ENCODE data around the gene TRIM63. TPM values are rescaled to one million over a fixed set of nuclear protein-coding genes. Genes with fewer than 3 reads are reported as not detected.

TRIM63 gene
- total RNA-seq, 1 donor = not detected

DNA sequence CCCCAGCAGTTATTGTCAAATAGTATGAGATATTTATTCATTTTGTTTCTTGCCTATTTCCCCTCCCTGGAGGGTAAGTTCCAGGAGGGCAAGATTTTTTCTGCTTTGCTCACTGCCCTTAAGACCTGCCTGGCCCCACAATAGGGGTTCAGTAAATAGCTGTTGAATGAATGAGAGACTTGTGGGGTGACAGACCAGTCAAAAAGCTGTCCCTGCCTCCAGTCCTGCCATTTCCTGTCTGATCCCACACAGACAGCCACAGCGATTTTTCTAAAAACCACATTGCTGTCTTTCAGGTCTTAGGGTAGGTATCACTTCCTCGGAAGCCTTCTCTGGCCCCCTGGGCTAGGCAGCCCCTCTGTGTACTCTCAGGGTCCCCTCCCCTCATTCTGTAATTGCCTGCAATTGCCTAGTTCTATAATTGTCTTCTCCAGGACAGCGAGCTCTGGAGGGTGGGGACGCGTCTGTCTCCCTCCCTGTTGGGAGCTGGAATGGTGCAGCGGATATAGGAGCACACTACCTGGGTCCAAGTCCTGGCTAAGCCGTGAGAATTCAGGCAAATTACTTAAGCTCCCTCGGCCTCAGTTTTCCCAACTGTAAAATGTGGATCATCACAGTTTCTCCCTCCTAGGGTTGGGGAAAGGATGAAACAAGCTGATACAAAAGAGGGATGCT lies 47.7 kb downstream of the TRIM63 start:
- DNase-seq (ENCODE audit: low read depth) = no peak
- no peak overlapping the region for H3K4me3 ChIP-seq (ENCODE audit: low read depth, low read length)
- TF ChIP-seq, protein P1, sequence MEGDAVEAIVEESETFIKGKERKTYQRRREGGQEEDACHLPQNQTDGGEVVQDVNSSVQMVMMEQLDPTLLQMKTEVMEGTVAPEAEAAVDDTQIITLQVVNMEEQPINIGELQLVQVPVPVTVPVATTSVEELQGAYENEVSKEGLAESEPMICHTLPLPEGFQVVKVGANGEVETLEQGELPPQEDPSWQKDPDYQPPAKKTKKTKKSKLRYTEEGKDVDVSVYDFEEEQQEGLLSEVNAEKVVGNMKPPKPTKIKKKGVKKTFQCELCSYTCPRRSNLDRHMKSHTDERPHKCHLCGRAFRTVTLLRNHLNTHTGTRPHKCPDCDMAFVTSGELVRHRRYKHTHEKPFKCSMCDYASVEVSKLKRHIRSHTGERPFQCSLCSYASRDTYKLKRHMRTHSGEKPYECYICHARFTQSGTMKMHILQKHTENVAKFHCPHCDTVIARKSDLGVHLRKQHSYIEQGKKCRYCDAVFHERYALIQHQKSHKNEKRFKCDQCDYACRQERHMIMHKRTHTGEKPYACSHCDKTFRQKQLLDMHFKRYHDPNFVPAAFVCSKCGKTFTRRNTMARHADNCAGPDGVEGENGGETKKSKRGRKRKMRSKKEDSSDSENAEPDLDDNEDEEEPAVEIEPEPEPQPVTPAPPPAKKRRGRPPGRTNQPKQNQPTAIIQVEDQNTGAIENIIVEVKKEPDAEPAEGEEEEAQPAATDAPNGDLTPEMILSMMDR (IDR thresholded peaks at IDR 0.05; ENCODE audit: insufficient read depth, low read depth, low read length) = no peak

DNA sequence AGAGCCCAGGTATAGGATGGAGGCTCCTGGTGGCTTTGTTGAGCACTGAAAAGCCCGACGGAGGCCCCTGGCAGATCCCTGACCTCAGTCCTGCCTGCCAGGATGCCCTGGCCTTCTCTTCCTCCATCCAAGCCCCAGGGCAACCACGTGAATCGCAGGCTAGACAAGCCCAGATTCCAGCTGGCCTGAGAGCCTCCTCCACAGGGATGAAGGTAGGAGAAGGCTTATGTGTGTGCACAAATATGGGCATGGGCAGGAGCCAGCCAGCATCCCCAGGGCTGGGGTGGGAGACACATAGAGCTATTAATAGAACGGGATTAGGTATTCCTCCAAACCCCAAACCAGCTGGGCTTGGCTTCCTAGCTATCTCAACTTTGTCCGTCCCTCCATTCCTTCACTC lies 49.8 kb downstream of the TRIM63 start:
- no peak for DNase-seq (ENCODE audit: low read depth)
- H3K4me3 ChIP-seq (ENCODE audit: low read depth, low read length) = no peak overlapping the region
- TF ChIP-seq, protein P1 (IDR thresholded peaks at IDR 0.05; ENCODE audit: insufficient read depth, low read depth, low read length) = no peak

DNA sequence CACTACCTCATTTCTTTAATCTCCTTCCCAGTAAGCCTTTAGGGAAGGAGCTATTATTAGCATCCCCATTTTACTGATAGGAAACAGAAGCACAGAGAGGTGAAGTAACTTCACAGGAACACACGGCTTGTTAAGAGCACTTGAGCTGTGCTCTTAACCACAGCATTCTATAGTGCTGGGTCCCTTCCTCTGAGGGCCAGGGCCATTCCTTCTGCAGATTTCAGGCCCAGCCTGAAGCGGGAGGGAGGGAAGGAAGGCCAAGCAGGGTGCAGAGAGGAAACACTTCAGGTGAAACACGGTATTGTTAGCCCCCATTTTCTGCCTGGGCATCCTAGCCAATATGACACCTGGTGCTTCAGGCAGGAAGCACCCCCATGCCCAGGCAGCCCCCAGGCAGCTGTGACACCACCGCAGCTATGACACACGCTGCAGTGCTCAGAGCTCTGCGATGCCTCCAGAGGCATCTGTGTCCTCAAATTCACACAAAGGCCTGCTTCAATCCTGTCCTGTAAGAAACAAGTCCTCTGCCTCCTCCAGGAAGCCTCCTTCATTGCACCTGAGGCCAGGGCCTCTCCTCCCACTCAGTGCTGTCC lies 50.4 kb downstream of the TRIM63 start:
- no peak for DNase-seq (ENCODE audit: low read depth)
- TF ChIP-seq, protein P1 (IDR thresholded peaks at IDR 0.05; ENCODE audit: insufficient read depth, low read depth, low read length) = no peak
- H3K4me3 ChIP-seq (ENCODE audit: low read depth, low read length) = no peak overlapping the region

DNA sequence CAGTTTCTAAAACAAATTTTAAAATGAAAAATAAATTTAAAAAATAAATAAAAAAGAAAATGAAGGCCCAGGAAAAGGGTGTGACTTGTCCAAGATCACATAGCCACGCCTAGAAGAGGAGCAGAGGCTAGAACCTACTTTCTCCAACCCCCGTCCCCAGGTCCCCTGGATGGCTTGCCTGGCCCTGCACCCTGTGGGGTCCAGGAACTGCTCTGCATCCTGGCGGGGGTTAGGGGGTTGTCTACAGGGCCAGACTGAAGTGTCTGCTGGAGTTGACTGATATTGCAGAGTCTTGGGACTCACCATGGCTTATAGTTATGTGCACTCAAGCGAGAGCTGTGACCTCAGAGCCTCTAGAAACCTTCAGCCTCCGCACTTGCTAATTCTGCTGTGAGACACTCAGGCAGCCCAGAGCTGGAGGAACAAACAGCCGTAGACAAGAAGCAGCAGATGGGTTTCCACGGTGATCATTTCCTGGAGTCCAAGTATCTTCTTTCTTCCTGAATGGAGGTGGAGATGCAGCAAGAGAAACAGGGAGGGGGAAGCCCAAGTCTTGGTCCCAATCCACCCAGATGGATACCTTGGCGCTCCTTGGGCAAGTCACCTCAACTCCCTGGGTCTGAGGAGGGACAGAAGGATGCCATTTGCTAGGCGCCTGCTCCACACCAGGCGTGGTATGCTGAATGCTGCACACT lies 51.0 kb downstream of the TRIM63 start:
- no peak for DNase-seq (ENCODE audit: low read depth)

DNA sequence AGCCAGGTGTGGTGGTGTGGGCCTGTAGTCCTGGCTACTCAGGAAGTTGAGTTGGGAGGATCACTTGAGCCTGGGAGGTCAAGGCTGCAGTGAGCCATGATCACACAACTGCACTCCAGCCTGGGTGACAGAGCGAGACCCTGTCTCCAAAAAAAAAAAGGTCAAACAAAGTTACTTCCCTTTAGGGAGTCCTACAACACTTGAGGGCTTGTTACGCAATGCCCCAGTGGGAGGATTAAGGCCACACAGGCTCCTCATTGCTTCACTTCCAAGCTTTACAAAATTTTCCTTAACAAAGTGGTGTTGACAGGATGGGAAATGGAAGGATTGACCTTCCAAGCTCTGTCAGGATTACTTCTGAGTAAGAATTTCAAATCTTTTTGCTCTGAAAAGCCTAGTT lies 52.1 kb downstream of the TRIM63 start:
- no peak overlapping the region for H3K4me3 ChIP-seq (ENCODE audit: low read depth, low read length)

More for the DNA sequence above, 51.0 kb downstream of the TRIM63 start:
- no peak overlapping the region for H3K4me3 ChIP-seq (ENCODE audit: low read depth, low read length)
- TF ChIP-seq, protein P1 (IDR thresholded peaks at IDR 0.05; ENCODE audit: insufficient read depth, low read depth, low read length) = no peak

DNA sequence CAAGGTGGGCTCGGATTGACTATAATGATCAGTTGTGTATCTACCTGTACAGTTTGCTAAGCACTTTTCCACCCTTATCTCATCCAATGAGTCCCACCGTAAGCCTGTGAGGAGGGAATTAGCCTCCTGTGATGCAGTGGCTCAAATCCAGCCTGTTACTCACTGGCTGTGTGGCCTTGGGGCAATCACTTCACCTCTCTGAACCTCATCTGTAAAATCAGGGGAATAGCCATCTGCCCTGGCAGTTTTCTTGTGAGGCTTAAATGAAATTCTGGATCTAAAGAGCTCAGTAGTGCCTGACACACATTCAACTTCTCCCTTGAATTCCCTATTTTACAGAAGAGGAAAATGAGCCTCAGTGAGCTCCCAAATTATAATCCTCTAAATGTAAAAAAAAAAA lies 53.3 kb downstream of the TRIM63 start:
- TF ChIP-seq, protein P1 (IDR thresholded peaks at IDR 0.05; ENCODE audit: insufficient read depth, low read depth, low read length) = no peak
- no peak overlapping the region for H3K4me3 ChIP-seq (ENCODE audit: low read depth, low read length)
- no peak for DNase-seq (ENCODE audit: low read depth)

More for the DNA sequence above, 52.1 kb downstream of the TRIM63 start:
- TF ChIP-seq, protein P1 (IDR thresholded peaks at IDR 0.05; ENCODE audit: insufficient read depth, low read depth, low read length) = no peak
- peak; percentile 95 for DNase-seq (ENCODE audit: low read depth)

All from fibroblast of villous mesenchyme (primary cell).